OCI-LY1 (cell line): ENCODE measurements around the gene C10orf88.
"Not testable (repeated sequence)": the region's sequence is repeated elsewhere in the genome, so short reads cannot be mapped to it uniquely, and the experiment has no call there.

Experiments used
- H2AFZ ChIP-seq: fragments of 200-600 bp; sonication (generic), shearing (Covaris generic); 2 replicates; pipeline ENCODE4 v1.6.0; 2014; ENCODE audit warnings: antibody characterized with exemption, mild to moderate bottlenecking, low read length
- H3F3A ChIP-seq: fragments of 200-600 bp; sonication (generic), shearing (Covaris generic); 2 replicates; pipeline ENCODE4 v1.6.0; 2014; ENCODE audit warnings: mild to moderate bottlenecking, antibody characterized with exemption, low read length, moderate library complexity; ENCODE audit not compliant: insufficient read depth
- H3K27ac ChIP-seq: fragments of 200-600 bp; sonication (generic); 2 replicates; pipeline ENCODE4 v1.5.1; 2014; ENCODE audit warnings: low read length, mixed run types, mild to moderate bottlenecking, low read depth; ENCODE audit not compliant: poor library complexity, severe bottlenecking
- H3K27me3 ChIP-seq: fragments of 200-600 bp; sonication (generic); 2 replicates; pipeline ENCODE4 v1.6.0; 2014; ENCODE audit warnings: antibody characterized with exemption, mild to moderate bottlenecking, low read length, moderate library complexity; ENCODE audit not compliant: insufficient read depth
- H3K36me3 ChIP-seq: fragments of 200-600 bp; sonication (generic); 2 replicates; pipeline ENCODE4 v1.6.1; 2014; ENCODE audit warnings: mild to moderate bottlenecking, antibody characterized with exemption, low read length, moderate library complexity, mixed read lengths; ENCODE audit not compliant: insufficient read depth
- H3K4me1 ChIP-seq: fragments of 200-600 bp; sonication (generic); 2 replicates; pipeline ENCODE4 v1.5.1; 2014; ENCODE audit warnings: mild to moderate bottlenecking, low read length, moderate library complexity; ENCODE audit not compliant: insufficient read depth, severe bottlenecking
- H3K4me2 ChIP-seq: fragments of 200-600 bp; sonication (generic), shearing (Covaris generic); 2 replicates; pipeline ENCODE4 v1.6.1; 2014; ENCODE audit warnings: low read length
- H3K4me3 ChIP-seq: fragments of 200-600 bp; sonication (generic); 2 replicates; pipeline ENCODE4 v1.5.1; 2014; ENCODE audit warnings: low read length, low read depth, mild to moderate bottlenecking, mixed read lengths; ENCODE audit not compliant: poor library complexity, severe bottlenecking
- H3K79me2 ChIP-seq: fragments of 200-600 bp; shearing (Covaris generic); 2 replicates; pipeline ENCODE4 v1.6.1; 2016; ENCODE audit warnings: mixed run types, low read length, mixed read lengths; ENCODE audit not compliant: insufficient read depth
- H3K9ac ChIP-seq: fragments of 200-600 bp; sonication (generic), shearing (Covaris generic); 2 replicates; pipeline ENCODE4 v1.6.1; 2014; ENCODE audit warnings: mild to moderate bottlenecking, low read length, mixed read lengths
- H3K9me2 ChIP-seq: fragments of 200-600 bp; sonication (generic), shearing (Covaris generic); 2 replicates; pipeline ENCODE4 v1.6.1; 2014; ENCODE audit warnings: low read depth, mild to moderate bottlenecking, low read length, mixed read lengths
- H3K9me3 ChIP-seq: fragments of 200-600 bp; shearing (Covaris generic); 2 replicates; pipeline ENCODE4 v1.6.1; 2014; ENCODE audit warnings: low read length, mixed read lengths
- H4K20me1 ChIP-seq: fragments of 200-600 bp; sonication (generic), shearing (Covaris generic); 2 replicates; pipeline ENCODE4 v1.6.0; 2016; ENCODE audit warnings: mild to moderate bottlenecking, low read length; ENCODE audit not compliant: insufficient read depth
- EZH2 ChIP-seq: fragments of 200-600 bp; sonication (generic), shearing (Covaris generic); IDR thresholded peaks from 2 replicates; pipeline ENCODE4 v1.8.0; 2017; ENCODE audit warnings: borderline replicate concordance, mixed run types, mild to moderate bottlenecking, antibody characterized with exemption, low read length, moderate library complexity, mixed read lengths
- TF ChIP-seq, protein P1 (sequence below): fragments of 200-600 bp; sonication (generic), shearing (Covaris generic); IDR thresholded peaks from 2 replicates; pipeline ENCODE4 v1.5.1; 2017; ENCODE audit warnings: mild to moderate bottlenecking, antibody characterized with exemption, low read length, moderate library complexity, mixed read lengths

C10orf88 gene

GRCh38 chr10:122911889-122912484, 42.0 kb downstream of the C10orf88 start:
- no peak overlapping the region for H3K4me3 ChIP-seq
- no peak overlapping the region for H2AFZ ChIP-seq
- H3K27ac ChIP-seq: no peak overlapping the region
- no peaks in the 10 kb centered on the region for H3K79me2 ChIP-seq
- no peak for TF ChIP-seq EZH2
- TF ChIP-seq, protein P1, sequence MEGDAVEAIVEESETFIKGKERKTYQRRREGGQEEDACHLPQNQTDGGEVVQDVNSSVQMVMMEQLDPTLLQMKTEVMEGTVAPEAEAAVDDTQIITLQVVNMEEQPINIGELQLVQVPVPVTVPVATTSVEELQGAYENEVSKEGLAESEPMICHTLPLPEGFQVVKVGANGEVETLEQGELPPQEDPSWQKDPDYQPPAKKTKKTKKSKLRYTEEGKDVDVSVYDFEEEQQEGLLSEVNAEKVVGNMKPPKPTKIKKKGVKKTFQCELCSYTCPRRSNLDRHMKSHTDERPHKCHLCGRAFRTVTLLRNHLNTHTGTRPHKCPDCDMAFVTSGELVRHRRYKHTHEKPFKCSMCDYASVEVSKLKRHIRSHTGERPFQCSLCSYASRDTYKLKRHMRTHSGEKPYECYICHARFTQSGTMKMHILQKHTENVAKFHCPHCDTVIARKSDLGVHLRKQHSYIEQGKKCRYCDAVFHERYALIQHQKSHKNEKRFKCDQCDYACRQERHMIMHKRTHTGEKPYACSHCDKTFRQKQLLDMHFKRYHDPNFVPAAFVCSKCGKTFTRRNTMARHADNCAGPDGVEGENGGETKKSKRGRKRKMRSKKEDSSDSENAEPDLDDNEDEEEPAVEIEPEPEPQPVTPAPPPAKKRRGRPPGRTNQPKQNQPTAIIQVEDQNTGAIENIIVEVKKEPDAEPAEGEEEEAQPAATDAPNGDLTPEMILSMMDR: no peak
- no peaks in the 10 kb centered on the region for H3F3A ChIP-seq
- no peak overlapping the region for H3K9ac ChIP-seq
- H3K27me3 ChIP-seq: no peaks in the 10 kb centered on the region
- no peaks in the 10 kb centered on the region for H3K4me1 ChIP-seq
- no peaks in the 10 kb centered on the region for H3K9me2 ChIP-seq
- no peaks in the 10 kb centered on the region for H4K20me1 ChIP-seq
- no peaks in the 10 kb centered on the region for H3K36me3 ChIP-seq
- no peaks in the 10 kb centered on the region for H3K9me3 ChIP-seq
- no peak overlapping the region for H3K4me2 ChIP-seq

DNA sequence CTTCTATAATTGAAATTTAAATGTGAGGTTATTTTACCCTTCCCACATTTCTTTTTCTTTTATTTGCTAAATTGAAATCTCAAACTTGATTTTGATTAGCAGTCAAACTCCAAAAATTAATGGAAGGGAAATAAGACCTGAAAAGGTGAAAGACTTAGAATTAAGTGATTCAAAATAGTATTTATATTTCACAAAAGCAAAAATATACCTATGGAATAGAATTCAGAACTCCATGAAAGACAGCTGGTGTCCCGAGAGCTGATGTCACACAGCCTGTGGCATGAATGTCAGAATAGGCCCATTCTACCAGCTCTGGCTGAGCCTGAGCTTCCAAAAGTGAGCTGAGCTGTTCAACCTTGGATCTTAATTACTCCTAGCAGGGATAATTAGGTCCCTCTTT, 43.7 kb downstream of the C10orf88 start, which contains the start of gene FAM24A:
Gene FAM24A, plus strand, starts transcription at position 301 of the 400 bp plus-strand sequence. CDS start 1,025 bp downstream, outside the sequence.
- H3K9ac ChIP-seq: no peak within 1 kb of the TSS
- no peak within 1 kb of the TSS for H3K4me2 ChIP-seq
- no peaks in the 10 kb centered on the region for H3K27me3 ChIP-seq
- H3K9me3 ChIP-seq: no peaks in the 10 kb centered on the region
- H3K4me1 ChIP-seq: no peaks in the 10 kb centered on the region
- H3K27ac ChIP-seq: no peak within 1 kb of the TSS
- no peaks in the 10 kb centered on the region for H3K36me3 ChIP-seq
- no peak within 1 kb of the TSS for H2AFZ ChIP-seq
- H3K79me2 ChIP-seq: no peaks in the 10 kb centered on the region
- H4K20me1 ChIP-seq: no peaks in the 10 kb centered on the region
- H3K9me2 ChIP-seq: no peaks in the 10 kb centered on the region
- H3K4me3 ChIP-seq: no peak within 1 kb of the TSS
- H3F3A ChIP-seq: no peaks in the 10 kb centered on the region
- TF ChIP-seq, protein P1: no peak
- TF ChIP-seq EZH2: no peak

DNA sequence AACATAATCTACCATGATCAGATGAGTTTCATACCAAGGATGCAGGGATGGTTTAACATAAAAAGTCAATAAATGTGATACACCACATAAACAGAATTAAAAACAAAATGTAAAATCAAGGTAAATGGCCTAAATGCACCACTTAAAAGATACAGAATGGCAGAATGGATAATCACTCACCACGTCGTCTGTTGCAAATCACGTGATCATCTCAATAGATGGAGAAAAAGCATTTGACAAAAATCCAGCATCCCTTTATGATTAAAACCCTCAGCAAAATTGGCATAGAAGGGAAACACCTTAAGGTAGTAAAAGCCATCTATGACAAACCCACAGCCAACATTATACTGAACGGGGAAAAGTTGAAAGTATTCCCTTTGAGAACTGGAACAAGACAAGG, 50.2 kb downstream of the C10orf88 start:
- H3K4me3 ChIP-seq: not testable (repeated sequence)

More for the DNA sequence above, 50.2 kb downstream of the C10orf88 start:
- not testable (repeated sequence) for H3F3A ChIP-seq, H3K27me3 ChIP-seq, H3K36me3 ChIP-seq, H4K20me1 ChIP-seq, H3K4me1 ChIP-seq, H3K4me2 ChIP-seq, H3K79me2 ChIP-seq, H2AFZ ChIP-seq, H3K9ac ChIP-seq, H3K9me3 ChIP-seq, H3K27ac ChIP-seq, H3K9me2 ChIP-seq
